NCI-H1694 (cell line): ENCODE measurements around the gene PHF21B.
A peak's percentile ranks its signal among the peaks of the same experiment; 100 is the strongest.

Experiments
- DNase-seq: peaks from one replicate; lab custom pipeline; 2025; lab: John Stamatoyannopoulos, UW

Gene PHF21B

GRCh38 chr22:44840611-44841322 is 169.0 kb downstream of the PHF21B start:
- DNase-seq = no peak

GRCh38 chr22:44839721-44840120 is 170.1 kb downstream of the PHF21B start:
- DNase-seq = no peak

- no peak for DNase-seq
These were observed 170.7 kb downstream of the PHF21B start for GRCh38 chr22:44839061-44839460.

GRCh38 chr22:44838316-44839016 is 171.3 kb downstream of the PHF21B start:
- peak; percentile 21 for DNase-seq

- DNase-seq = no peak
These were observed 172.3 kb downstream of the PHF21B start for GRCh38 chr22:44837481-44837880.

GRCh38 chr22:44834065-44834464 is 175.7 kb downstream of the PHF21B start:
- DNase-seq = no peak

DNA sequence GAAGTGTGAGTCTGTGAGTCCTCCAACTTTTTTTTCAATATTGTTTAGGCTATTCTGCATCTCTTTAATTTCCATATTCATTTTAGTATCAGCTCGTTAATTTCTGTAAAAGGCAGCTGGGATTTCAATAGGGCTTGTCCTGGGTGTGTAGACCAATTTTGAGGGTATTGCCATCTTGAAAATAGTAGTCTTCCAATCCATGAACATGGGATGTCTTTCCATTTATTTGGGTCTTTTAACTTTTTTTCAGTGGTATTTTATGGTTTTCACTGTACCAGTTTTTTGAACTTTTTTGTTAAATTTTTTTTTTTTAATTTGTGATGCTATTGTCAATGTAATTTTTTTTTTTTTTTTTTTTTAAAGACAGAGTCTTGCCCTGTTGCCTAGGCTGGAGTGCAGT is 177.9 kb downstream of the PHF21B start:
- no peak for DNase-seq
